IMR-90 (cell line): Measurements from ENCODE around the gene NR2F2. TPM values are rescaled to one million over a fixed set of nuclear protein-coding genes. Genes with fewer than 3 reads are reported as not detected.

ENCODE experiments used
- ATAC-seq: fragments of 200-7000 bp; cut with Tn5 transposase; 2 replicates; pipeline ENCODE4 v1.9.1; 2020; ENCODE audit warnings: low read depth, mild to moderate bottlenecking, moderate library complexity
- BruUV-seq: library from RNA; stranded (reverse); fragments of 400-500 nt; replicated peaks from 2 replicates; lab custom pipeline; 2021; lab: Mats Ljungman, UMichigan
- CTCF ChIA-PET: fragments of 300-600 bp; formaldehyde crosslinking; extraction: SDS; loops from one replicate; lab custom pipeline; 2021; ENCODE audit warnings: antibody characterized with exemption; lab: Yijun Ruan, JAX
- POLR2A ChIA-PET: fragments of 300-600 bp; sonication (Branson Sonifier 250); formaldehyde crosslinking; loops from one replicate; lab custom pipeline; 2022; ENCODE audit warnings: antibody characterized with exemption; ENCODE audit not compliant: unreplicated experiment; lab: Charles Lee
- DNase-seq: peaks from one replicate; pipeline ENCODE4 v3.0.0; 2013
- H2AFZ ChIP-seq: replicated peaks from 2 replicates; pipeline ENCODE3; 2013; ENCODE audit warnings: low read length, mild to moderate bottlenecking; ENCODE audit not compliant: poor library complexity
- H2AK5ac ChIP-seq: 2 replicates; pipeline ENCODE4 v1.6.1; 2013; ENCODE audit warnings: low read depth, low read length, inconsistent platforms
- H2AK9ac ChIP-seq: replicated peaks from 2 replicates; pipeline ENCODE3; 2013; ENCODE audit warnings: mild to moderate bottlenecking, low read depth, low read length, moderate library complexity; ENCODE audit not compliant: poor library complexity
- H2BK120ac ChIP-seq: 2 replicates; pipeline ENCODE4 v1.6.1; 2013; ENCODE audit warnings: low read depth, low read length, inconsistent platforms
- H2BK15ac ChIP-seq: 3 replicates; pipeline ENCODE4 v1.6.1; 2013; ENCODE audit warnings: low read depth, low read length, inconsistent platforms
- H2BK20ac ChIP-seq: 2 replicates; pipeline ENCODE4 v1.6.1; 2013; ENCODE audit warnings: low read depth, mild to moderate bottlenecking, inconsistent platforms, low read length, moderate library complexity
- H2BK5ac ChIP-seq: 2 replicates; pipeline ENCODE4 v1.6.1; 2013; ENCODE audit warnings: mild to moderate bottlenecking, low read depth, low read length, inconsistent platforms; ENCODE audit not compliant: poor library complexity, severe bottlenecking
- H3K14ac ChIP-seq: replicated peaks from 2 replicates; pipeline ENCODE4 v1.6.1; 2013; ENCODE audit warnings: low read depth, low read length, inconsistent platforms
- H3K18ac ChIP-seq: 2 replicates; pipeline ENCODE4 v1.6.1; 2013; ENCODE audit warnings: low read depth, low read length, control low read depth
- H3K23ac ChIP-seq: 2 replicates; pipeline ENCODE4 v1.6.1; 2013; ENCODE audit warnings: low read depth, low read length, inconsistent platforms
- H3K27ac ChIP-seq: 2 replicates; pipeline ENCODE4 v1.5.1; 2013; ENCODE audit warnings: mild to moderate bottlenecking, control low read depth, low read length; ENCODE audit not compliant: insufficient read depth
- H3K27me3 ChIP-seq: 2 replicates; pipeline ENCODE4 v1.6.1; 2013; ENCODE audit warnings: low read length; ENCODE audit not compliant: control insufficient read depth, insufficient read depth
- H3K36me3 ChIP-seq: 2 replicates; pipeline ENCODE4 v1.6.1; 2013; ENCODE audit warnings: low read length, mixed read lengths; ENCODE audit not compliant: control insufficient read depth, insufficient read depth
- H3K4ac ChIP-seq: 2 replicates; pipeline ENCODE4 v1.6.1; 2013; ENCODE audit warnings: low read depth, low read length, inconsistent platforms
- H3K4me1 ChIP-seq: 2 replicates; pipeline ENCODE4 v1.6.1; 2013; ENCODE audit warnings: low read length, mixed read lengths; ENCODE audit not compliant: control insufficient read depth, insufficient read depth
- H3K4me2 ChIP-seq: 2 replicates; pipeline ENCODE4 v1.6.1; 2013; ENCODE audit warnings: low read depth, mild to moderate bottlenecking, control low read depth, low read length, moderate library complexity
- H3K4me3 ChIP-seq: 2 replicates; pipeline ENCODE4 v1.5.1; 2013; ENCODE audit warnings: low read depth, mild to moderate bottlenecking, control low read depth, low read length, moderate library complexity; ENCODE audit not compliant: insufficient read depth
- H3K56ac ChIP-seq: 2 replicates; pipeline ENCODE4 v1.6.1; 2013; ENCODE audit warnings: low read length, inconsistent platforms; ENCODE audit not compliant: insufficient read depth; ENCODE audit errors: extremely low read depth
- H3K79me1 ChIP-seq, 2 experiments: 2 replicates each; pipeline ENCODE4 v1.6.1; 2013; ENCODE audit warnings: low read length in 2 of 2, inconsistent platforms in 1 of 2, low read depth in 1 of 2
- H3K9ac ChIP-seq: 2 replicates; pipeline ENCODE4 v1.6.1; 2013; ENCODE audit warnings: low read depth, low read length, control low read depth
- H3K9me1 ChIP-seq: 2 replicates; pipeline ENCODE4 v1.6.1; 2013; ENCODE audit warnings: low read length, inconsistent platforms; ENCODE audit not compliant: insufficient read depth
- H3K9me3 ChIP-seq: 2 replicates; pipeline ENCODE4 v1.6.1; 2013; ENCODE audit warnings: low read length; ENCODE audit not compliant: control insufficient read depth, insufficient read depth
- H4K20me1 ChIP-seq: 2 replicates; pipeline ENCODE4 v1.6.1; 2013; ENCODE audit warnings: low read length, inconsistent platforms; ENCODE audit not compliant: insufficient read depth
- H4K5ac ChIP-seq: 2 replicates; pipeline ENCODE4 v1.6.1; 2013; ENCODE audit warnings: mild to moderate bottlenecking, low read depth, low read length, control low read depth
- H4K8ac ChIP-seq, 2 experiments: 2 replicates each; pipeline ENCODE4 v1.6.1; 2013; ENCODE audit warnings: low read depth in 2 of 2, low read length in 2 of 2, control low read depth in 1 of 2, inconsistent platforms in 1 of 2
- H4K91ac ChIP-seq: 2 replicates; pipeline ENCODE4 v1.6.1; 2013; ENCODE audit warnings: low read depth, low read length, inconsistent platforms; ENCODE audit not compliant: insufficient read depth
- CHD1 ChIP-seq: IDR thresholded peaks from 2 replicates; pipeline ENCODE4 v1.6.1; 2012; ENCODE audit warnings: low read depth, low read length, improper control_type of control experiment
- ELK1 ChIP-seq: fragments of 150-350 bp; IDR thresholded peaks from 2 replicates; pipeline ENCODE4 v1.6.1; 2016; ENCODE audit warnings: low read depth, mild to moderate bottlenecking, low read length, moderate library complexity, borderline replicate concordance
- MAFK ChIP-seq: IDR thresholded peaks from 2 replicates; pipeline ENCODE4 v1.6.1; 2012; ENCODE audit warnings: low read depth, low read length, improper control_type of control experiment
- MXI1 ChIP-seq: IDR thresholded peaks from 2 replicates; pipeline ENCODE4 v1.6.1; 2012; ENCODE audit warnings: low read depth, mild to moderate bottlenecking, low read length, moderate library complexity, borderline replicate concordance
- NFE2L2 ChIP-seq: fragments of 150-350 bp; IDR thresholded peaks from 2 replicates; pipeline ENCODE4 v1.6.1; 2016; ENCODE audit warnings: low read depth, mild to moderate bottlenecking, low read length
- POLR2A ChIP-seq: IDR thresholded peaks from 2 replicates; pipeline ENCODE4 v1.6.1; 2012; ENCODE audit warnings: mild to moderate bottlenecking, low read depth, low read length
- RAD21 ChIP-seq: IDR thresholded peaks from 2 replicates; pipeline ENCODE4 v1.6.1; 2012; ENCODE audit warnings: low read length, improper control_type of control experiment
- RFX5 ChIP-seq: IDR thresholded peaks from 2 replicates; pipeline ENCODE4 v1.8.0; 2012; ENCODE audit warnings: low read depth, mild to moderate bottlenecking, low read length, moderate library complexity
- SMC3 ChIP-seq: fragments of 150-350 bp; IDR thresholded peaks from 2 replicates; pipeline ENCODE4 v1.6.1; 2016; ENCODE audit warnings: low read depth, mild to moderate bottlenecking, antibody characterized with exemption, low read length, moderate library complexity
- WGBS, 2 experiments: methylation state at CpG; one replicate each; pipeline versions ENCODE4 v1.1.5 to v1.1.7; 2013; ENCODE audit warnings: missing lambda C conversion rate in 2 of 2; ENCODE audit not compliant: insufficient read length in 1 of 2; ENCODE audit errors: extremely low coverage in 2 of 2; 5-methylcytosine and 5-hydroxymethylcytosine counted together
- dilution Hi-C: fragments of 300-500 bp; cut with HindIII; formaldehyde crosslinking; loops from one replicate; pipeline ENCODE4 v1.14.3; 2018; ENCODE audit warnings: low sequenced_read_pairs; ENCODE audit not compliant: unreplicated experiment
- in situ Hi-C: fragments of 300-500 bp; cut with MboI; formaldehyde crosslinking; loops from 3 replicates; pipeline ENCODE4 v1.14.3; 2019; ENCODE audit warnings: low sequenced_read_pairs, inconsistent platforms, mixed read lengths
- intact Hi-C: fragments of 100-400 bp; cut with micrococcal nuclease; formaldehyde crosslinking; loops from 2 replicates; pipeline ENCODE4 v1.10.0; 2022
- polyA plus RNA-seq, 3 experiments: library from polyadenylated mRNA; depleted of rRNA; stranded (reverse); fragments of >200 nt; gene quantifications; 2 replicates each; pipeline ENCODE4 v1.2.3, GENCODE V29; 2012; ENCODE audit warnings: low replicate concordance in 1 of 3
- total RNA-seq: library from RNA; depleted of rRNA; stranded (reverse); fragments of >200 nt; gene quantifications from 2 replicates; pipeline ENCODE4 v1.2.3, GENCODE V29; 2012

Gene NR2F2
- total and polyA plus RNA-seq, 2 of the 4 experiments (the other 2 are of a cell fraction): 20.3 to 161 TPM

- Histone ChIP-seq H3K14ac (no peak overlapping the region), H3K79me1 (no peaks in the 10 kb centered on the region; a peak in 1 of 4 replicates), H2AK5ac (no peak overlapping the region), H4K5ac (no peak overlapping the region), H3K18ac (no peak overlapping the region), H3K9me1 (no peaks in the 10 kb centered on the region), H2BK15ac (no peak overlapping the region), H4K91ac (no peak overlapping the region), H2BK5ac (no peak overlapping the region), H4K20me1 (no peaks in the 10 kb centered on the region), H3K23ac (no peak overlapping the region), H2BK120ac (no peak overlapping the region), H4K8ac (no peak overlapping the region), H3K4ac (no peak overlapping the region), H2AK9ac (no peak overlapping the region), H3K56ac (no peak overlapping the region), H3K27ac (no peak overlapping the region), H2AFZ (no peak overlapping the region), H3K4me2 (no peak overlapping the region), H3K36me3 (no peaks in the 10 kb centered on the region), H3K9ac (no peak overlapping the region), H3K27me3 (no peaks in the 10 kb centered on the region; the same call in 1 of the 2 replicates), H2BK20ac (no peak overlapping the region), H3K4me3 (no peak overlapping the region), H3K9me3 (no peaks in the 10 kb centered on the region), H3K4me1 (no peaks in the 10 kb centered on the region)
- ATAC-seq (no peak), DNase-seq (no peak)
- intact Hi-C loops: no loop called here
- CTCF ChIA-PET: no interaction called here
- POLR2A ChIA-PET: no interaction called here
- BruUV-seq: no TSS peak
- dilution Hi-C loops: no loop called here
- TF ChIP-seq POLR2A (no peak), ELK1 (no peak), MXI1 (no peak), RFX5 (no peak), MAFK (no peak), SMC3 (no peak), RAD21 (no peak), CHD1 (no peak), NFE2L2 (no peak)
- WGBS, 2 experiments: no CpG with 5 or more reads among the region's 1 CpG
- in situ Hi-C loops: no loop called here
Observed at GRCh38 chr15:96385195-96385594, 54.7 kb downstream of the NR2F2 start.
